Measurements from ENCODE around the gene ARHGAP32.

- TF ChIP-seq CTCF (IDR thresholded peaks at IDR 0.05) = no peak
- no peak for TF ChIP-seq POLR2A (IDR thresholded peaks at IDR 0.05)
These were observed 12.2 kb upstream of the ARHGAP32 start for GRCh38 chr11:129204150-129204838.
